Non-pigmented ciliary epithelial cell (primary cell): ENCODE results near the gene SCAF8.
"Not testable (repeated sequence)": the region's sequence is repeated elsewhere in the genome, so short reads cannot be mapped to it uniquely, and the experiment has no call there.

Source experiments
- DNase-seq: peaks from one replicate; pipeline ENCODE4 v3.0.0-alpha.2; 2010; ENCODE audit warnings: low read depth

The SCAF8 gene

GRCh38 chr6:154733183-154733625 lies at the start of gene SCAF8:
TSS of gene SCAF8 (plus strand) at chr6:154733416. CDS start at chr6:154733901, 485 bp downstream.
- DNase-seq: no peak

- DNase-seq: peak; percentile 19
Observed at GRCh38 chr6:154683756-154684523, 49.3 kb upstream of the SCAF8 start.

GRCh38 chr6:154686162-154686561 lies 47.1 kb upstream of the SCAF8 start:
- DNase-seq: no peak

GRCh38 chr6:154689493-154690255 lies 43.5 kb upstream of the SCAF8 start:
- DNase-seq: no peak

- DNase-seq: no peak
Observed at GRCh38 chr6:154690857-154691256, 42.4 kb upstream of the SCAF8 start.

- DNase-seq: no peak
Observed at GRCh38 chr6:154696661-154697060, 36.6 kb upstream of the SCAF8 start.

- no peak for DNase-seq
Observed at GRCh38 chr6:154703124-154703523, 30.1 kb upstream of the SCAF8 start.

GRCh38 chr6:154705471-154706113 lies 27.6 kb upstream of the SCAF8 start:
- no peak for DNase-seq

- DNase-seq: no peak
Observed at GRCh38 chr6:154706389-154706788, 26.8 kb upstream of the SCAF8 start.

- no peak for DNase-seq
Observed at GRCh38 chr6:154709621-154710020, 23.6 kb upstream of the SCAF8 start.

GRCh38 chr6:154710689-154711088 lies 22.5 kb upstream of the SCAF8 start:
- no peak for DNase-seq

- no peak for DNase-seq
Observed at GRCh38 chr6:154715446-154715845, 17.8 kb upstream of the SCAF8 start.

GRCh38 chr6:154716350-154716749 lies 16.9 kb upstream of the SCAF8 start:
- DNase-seq: not testable (repeated sequence)

GRCh38 chr6:154719433-154719832 lies 13.8 kb upstream of the SCAF8 start:
- no peak for DNase-seq

GRCh38 chr6:154719854-154720253 lies 13.4 kb upstream of the SCAF8 start:
- no peak for DNase-seq

GRCh38 chr6:154721460-154721859 lies 11.8 kb upstream of the SCAF8 start:
- DNase-seq: peak; percentile 70

GRCh38 chr6:154726887-154727286 lies 6.3 kb upstream of the SCAF8 start:
- DNase-seq: no peak

GRCh38 chr6:154731296-154732218 lies 1.7 kb upstream of the SCAF8 start:
- no peak for DNase-seq

- DNase-seq: no peak
Observed at GRCh38 chr6:154732538-154733182, 556 bp upstream of the SCAF8 start.

- DNase-seq: peak; percentile 88
Observed at GRCh38 chr6:154733626-154734382, 588 bp downstream of the SCAF8 start.
